ENCODE measurements around the gene PLCXD3.

PLCXD3 gene

DNA sequence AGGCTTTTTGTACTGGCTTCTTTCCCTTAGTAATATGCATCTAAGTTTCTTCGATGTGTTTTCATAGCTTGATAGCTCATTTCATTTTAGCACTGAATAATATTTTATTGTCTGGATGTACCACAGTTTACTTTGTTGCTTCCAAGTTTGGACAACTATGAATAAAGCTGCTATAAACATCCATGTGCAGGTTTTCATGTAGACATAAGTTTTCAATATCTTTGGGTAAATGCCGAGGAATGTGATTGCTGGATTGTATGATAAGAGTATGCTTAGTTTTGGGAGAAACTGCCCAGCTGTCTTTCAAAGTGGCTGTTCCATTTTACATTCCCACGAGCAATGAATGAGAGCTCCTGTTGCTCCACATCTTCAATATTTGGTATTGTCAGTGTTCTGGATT is 84.7 kb downstream of the PLCXD3 start:
- TF ChIP-seq CTCF (conservative IDR thresholded peaks at IDR 0.05) (no peak), ZFX (IDR thresholded peaks at IDR 0.05) (no peak)

DNA sequence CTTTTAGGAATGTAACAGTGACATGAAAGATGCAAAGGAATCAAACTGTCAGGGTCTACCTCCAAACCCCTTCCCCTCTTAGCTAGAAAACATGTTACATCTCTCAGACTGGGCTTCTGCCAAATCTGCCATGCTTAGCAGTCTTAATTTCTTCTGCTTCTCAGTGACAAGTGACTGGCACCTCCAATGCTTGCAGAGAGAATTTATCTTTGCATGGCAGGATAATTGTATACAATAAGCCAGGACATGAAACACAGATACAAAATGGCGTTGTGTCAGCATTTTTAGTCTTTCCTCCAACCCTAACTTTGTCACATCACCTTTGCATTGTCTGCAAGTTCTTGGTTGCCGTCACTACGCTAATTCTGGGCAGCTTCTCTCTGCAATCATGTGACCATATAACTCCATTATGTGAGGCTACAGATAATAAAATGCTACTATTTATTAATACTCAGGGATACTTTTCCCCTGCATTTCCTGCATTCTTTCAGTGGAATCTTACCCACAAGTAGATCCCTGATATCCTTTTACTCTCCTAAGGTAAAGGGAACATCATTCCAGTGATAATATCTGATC is 89.8 kb downstream of the PLCXD3 start:
- TF ChIP-seq ZFX (IDR thresholded peaks at IDR 0.05): no peak
- no peak for TF ChIP-seq CTCF (conservative IDR thresholded peaks at IDR 0.05)
- no peak overlapping the region for H3K27ac ChIP-seq

More for the DNA sequence above, 84.7 kb downstream of the PLCXD3 start:
- H3K27ac ChIP-seq: no peak overlapping the region

DNA sequence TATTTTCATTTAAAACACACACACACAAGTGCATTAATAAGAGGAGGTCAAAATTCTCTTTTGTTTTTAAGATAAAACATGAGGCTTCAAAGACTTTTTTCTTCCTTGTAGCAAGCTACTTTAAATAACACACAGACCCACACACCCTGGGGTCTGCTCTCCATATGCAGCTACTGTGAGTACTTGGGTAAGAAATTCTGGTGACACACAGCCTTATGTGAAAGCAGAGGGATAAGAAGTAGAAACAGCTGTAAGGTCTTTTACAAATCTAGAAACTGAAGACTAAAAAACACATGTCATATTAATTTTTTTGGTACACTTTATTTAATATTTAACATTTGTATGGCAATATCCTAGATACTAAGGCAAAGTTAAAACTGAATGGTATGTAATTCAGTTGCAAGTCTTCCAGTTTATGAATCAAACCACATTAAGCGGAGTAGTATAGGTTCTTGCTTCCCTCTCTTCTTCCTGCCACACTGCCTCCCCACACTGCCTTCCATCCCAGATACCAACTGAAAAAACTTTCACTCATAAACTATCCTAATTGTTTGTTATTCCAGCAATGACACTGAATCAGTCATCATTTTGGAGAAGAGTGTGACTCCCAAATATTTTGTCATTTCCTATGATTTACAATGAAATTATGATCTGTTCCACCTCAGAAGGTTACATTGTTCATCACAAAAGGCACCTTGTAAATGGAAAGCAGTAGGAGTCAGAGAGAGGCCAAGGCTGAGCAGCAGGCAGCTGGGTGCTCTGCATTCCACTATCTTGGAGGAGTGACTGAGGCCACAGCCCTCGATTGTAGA is 92.0 kb downstream of the PLCXD3 start:
- no peak overlapping the region for H3K27ac ChIP-seq
- TF ChIP-seq ZFX (IDR thresholded peaks at IDR 0.05) (no peak), CTCF (conservative IDR thresholded peaks at IDR 0.05) (no peak)

DNA sequence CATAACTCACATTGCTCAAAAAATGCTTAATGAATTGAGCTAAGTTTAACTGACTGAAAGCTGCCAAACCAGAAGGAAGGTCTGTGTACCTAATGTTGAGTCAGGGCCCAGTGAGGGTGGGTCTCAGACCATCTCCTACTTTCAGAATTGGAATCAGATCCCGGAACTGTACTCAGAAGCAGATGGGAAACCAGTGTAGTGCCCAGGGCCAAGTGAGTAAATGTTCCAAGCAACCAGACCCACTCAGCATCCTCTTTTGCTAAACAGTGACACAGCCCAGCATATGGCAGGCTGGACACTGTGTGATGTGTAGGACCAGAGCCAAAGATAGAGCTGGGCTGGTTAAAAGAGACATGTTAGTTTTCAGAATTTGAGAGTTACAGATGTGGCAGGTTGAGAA is 94.1 kb downstream of the PLCXD3 start:
- TF ChIP-seq CTCF (conservative IDR thresholded peaks at IDR 0.05) (no peak), ZFX (IDR thresholded peaks at IDR 0.05) (no peak)
- H3K27ac ChIP-seq: no peak overlapping the region

DNA sequence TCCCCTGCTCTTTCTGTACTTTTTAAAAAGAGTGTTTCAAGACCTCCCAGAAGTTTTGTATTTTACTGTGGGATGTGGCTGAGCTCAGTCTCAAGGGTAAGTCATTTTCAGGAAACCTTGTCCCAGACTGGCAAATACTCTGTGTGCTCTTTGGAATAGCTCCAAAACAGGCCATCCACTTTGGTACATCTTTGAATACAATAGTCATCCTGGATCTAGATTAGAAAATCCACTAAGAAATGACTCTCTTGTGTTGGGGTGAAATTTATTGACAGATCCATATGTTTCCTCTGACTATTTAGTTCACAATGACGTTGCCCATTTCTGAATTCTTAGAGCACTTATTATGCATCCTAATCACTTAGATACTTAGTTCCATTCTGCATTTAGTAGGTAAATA is 95.2 kb downstream of the PLCXD3 start:
- no peak overlapping the region for H3K27ac ChIP-seq
- TF ChIP-seq CTCF (conservative IDR thresholded peaks at IDR 0.05) (no peak), ZFX (IDR thresholded peaks at IDR 0.05) (no peak)

DNA sequence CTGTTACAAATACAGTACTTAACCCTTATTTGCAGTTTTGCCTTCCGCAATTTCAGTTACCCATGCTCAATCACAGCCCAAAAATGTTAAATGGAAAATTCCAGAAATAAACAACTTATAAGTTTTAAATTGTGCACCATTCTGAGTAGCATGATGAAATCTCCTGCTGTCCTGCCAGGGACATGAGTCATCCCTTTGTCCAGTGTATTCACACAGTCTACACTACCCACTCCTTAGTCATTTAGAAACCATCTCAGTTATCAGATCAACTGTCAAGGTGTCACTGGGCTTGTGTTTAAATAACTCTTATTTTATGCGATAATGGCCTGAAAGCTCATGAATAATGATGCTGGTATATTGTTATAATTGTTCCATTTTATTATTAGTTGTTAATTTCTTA is 95.8 kb downstream of the PLCXD3 start:
- TF ChIP-seq CTCF (conservative IDR thresholded peaks at IDR 0.05) (no peak), ZFX (IDR thresholded peaks at IDR 0.05) (no peak)
- no peak overlapping the region for H3K27ac ChIP-seq

DNA sequence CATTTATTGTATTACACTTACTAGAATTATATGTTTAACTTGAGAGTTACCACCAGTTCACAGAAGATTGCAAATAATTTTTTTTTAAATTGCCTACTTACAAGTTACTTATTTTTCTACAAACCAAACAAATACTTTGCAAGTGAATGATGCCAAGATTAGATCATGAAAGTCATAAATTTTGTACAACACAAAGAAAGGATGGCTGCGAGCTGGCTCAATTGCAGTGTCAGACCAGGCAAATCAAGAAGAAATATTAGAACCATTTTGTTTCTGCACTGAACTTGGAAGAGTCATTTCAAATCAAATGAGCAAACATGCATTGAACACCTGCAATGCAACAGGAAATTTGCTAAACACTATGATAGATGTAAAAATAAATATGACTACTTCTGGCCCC is 97.3 kb downstream of the PLCXD3 start:
- H3K27ac ChIP-seq: no peak overlapping the region

DNA sequence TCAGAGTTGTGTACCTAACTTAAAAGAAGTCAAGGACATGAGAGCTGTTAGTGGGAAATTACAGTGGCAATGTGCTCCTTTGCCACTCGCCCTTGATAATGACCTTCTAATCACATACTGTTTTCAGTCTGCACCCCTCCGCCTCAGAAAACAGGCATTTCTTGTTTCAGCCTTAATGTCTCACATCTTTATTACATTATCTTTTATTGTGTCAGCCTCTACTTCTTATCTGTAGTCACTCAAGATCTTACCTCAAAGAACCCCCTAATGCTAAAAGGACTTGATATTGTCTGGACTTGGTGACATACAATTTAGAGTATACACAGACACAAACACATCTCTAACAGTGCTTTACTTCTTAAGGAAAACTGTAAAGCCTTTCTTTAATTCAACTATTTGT is 97.9 kb downstream of the PLCXD3 start:
- TF ChIP-seq ZFX (IDR thresholded peaks at IDR 0.05) (no peak), CTCF (conservative IDR thresholded peaks at IDR 0.05) (no peak)
- H3K27ac ChIP-seq: no peak overlapping the region

More for the DNA sequence above, 97.3 kb downstream of the PLCXD3 start:
- no peak for TF ChIP-seq ZFX (IDR thresholded peaks at IDR 0.05)

Data from C4-2B (cell line).